LoVo (cell line): ENCODE measurements around the gene MRAS.

Experiments
- DNase-seq: peaks from one replicate; pipeline ENCODE4 v3.0.0-alpha.2; 2016; ENCODE audit warnings: low spot score

The MRAS gene

DNA sequence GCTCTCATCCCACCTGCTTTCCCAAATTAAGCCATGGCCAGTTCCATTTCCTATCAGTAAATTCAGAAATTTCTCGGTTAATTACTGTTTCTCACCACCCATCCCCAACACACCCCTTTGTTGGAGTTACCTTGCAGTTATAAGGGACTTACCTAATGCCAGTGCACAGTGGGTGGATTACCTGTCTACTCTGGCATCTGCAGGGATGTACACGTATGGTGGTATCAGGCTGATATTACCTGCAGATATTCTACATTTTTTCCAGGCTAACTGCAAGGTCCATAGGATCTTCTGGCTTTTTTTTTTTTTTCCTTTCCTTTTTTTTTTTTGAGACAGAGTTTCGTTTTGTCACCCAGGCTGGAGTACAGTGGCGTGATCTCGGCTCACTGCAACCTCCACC lies 7.9 kb upstream of the MRAS start:
- DNase-seq, result no peak

DNA sequence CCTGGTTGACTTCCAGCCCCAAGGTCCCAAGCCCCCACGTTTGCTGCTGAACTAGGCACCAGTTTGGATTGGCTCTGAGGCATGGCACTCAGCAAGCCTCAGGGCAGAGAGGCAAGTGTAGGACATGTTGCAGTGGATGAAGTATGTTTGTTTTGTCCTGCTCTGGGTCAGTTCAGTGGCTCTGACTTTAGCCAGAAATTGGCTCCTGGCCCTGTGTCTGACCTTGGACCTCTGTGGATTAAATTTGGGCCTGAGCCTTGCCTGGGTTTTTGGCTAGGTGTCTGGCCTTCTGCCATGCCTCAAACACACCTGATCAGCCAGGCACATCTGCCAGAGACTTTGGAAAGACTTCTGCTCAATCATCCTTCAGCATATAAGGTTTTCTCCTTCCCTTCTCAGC lies 3.6 kb upstream of the MRAS start:
- DNase-seq, result no peak

DNA sequence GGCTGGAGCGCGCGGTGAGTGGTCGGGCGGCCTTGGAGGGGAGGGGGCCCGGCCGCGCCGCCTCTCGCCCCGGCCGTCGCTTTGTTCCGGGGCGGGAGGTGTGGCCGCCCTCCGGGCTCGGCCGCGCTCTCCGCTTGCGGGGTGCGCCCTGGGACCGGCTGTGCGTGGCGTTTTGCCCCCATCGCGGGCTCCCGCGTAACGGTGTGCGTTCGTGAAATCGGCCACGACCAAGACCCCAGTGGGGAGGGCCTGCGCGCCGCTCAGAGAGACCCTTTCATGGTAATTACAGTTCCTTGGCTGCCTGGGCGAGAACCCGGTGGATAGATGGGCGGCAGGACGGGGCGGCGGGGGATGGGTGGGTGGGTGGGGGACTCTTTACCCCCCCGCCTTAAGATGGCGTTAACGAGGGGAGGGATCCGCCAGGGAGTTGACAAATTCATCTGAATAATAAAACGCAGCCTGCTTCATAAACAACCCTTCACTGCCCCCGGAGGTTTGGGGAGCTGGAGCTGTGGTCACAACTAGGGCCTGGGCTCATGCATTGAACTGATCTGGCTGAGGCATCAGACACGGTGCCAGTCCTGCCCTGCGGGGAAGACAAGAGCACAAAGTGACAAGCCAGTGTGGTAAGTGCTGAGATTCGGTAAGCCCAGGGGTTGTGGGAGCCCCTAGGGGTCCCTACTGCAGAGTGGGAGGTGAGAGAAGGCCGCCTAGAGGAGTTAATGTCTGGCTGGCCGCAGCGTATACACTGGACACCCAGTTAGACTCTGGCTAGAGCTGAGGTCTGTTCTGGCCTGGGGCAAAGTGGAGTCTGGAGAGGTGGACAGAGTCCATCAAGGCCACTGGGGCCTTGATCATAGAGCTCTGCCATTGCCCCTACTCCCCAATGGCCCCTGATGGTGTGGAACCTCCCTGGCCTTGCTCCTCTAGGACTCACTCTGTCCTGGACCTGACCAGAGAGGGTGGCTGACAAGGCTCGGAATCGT lies 668 bp downstream of the MRAS start:
- no peak for DNase-seq

DNA sequence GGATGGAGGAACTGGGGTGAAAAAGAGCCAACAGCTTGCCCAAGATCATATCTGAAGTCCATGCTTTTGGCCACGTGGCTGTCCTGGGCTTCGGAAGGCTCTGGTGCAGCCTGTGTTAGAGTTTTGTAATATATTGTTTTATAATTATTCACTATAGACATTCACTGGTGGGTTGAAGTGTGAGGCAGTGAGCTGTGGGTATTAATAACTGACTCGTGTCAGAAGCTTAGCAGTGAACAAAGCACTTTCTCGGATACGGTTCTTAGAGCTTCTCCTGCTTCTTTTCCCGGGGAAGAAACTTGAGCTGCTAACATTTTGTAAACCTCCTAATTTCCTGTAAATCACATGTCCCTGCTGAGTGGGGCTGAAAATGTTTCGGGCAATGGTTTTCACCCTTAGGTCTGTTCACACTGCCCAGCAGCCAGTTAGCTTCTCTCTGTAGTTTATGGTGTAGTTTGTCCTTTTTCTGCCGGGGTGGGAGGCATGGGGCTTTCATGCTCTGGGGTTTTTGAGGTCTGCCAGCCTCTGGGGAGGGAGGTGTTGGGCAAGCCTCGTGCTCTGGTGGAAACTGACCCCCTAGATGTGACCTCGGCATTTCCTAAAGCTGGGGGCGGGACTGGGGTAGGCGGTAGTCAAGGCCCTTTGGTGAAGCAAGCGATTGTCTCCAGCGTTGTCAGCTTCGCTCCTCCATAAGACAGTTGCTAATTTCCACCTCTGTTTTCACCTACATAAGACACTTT lies 1.7 kb downstream of the MRAS start:
- DNase-seq, result no peak

DNA sequence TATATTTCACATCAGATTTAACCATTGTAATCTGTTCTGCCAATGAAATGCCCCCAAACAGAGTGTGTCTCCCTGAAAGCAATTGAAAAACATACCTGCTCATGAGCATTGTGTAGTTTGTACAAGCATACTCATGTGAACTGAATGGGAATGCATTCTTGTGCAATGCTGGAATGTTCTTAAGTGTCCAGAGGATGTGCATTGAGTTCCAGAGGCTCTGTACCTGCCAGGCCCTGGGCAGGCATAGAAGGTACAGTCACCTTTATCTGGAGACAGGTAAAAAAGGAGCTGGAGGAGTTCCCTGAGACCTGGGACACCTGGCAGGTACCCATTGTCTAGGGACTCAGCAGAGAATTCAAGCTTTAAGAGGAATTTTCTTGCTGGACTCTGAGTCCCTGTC lies 2.8 kb downstream of the MRAS start:
- DNase-seq, result no peak

DNA sequence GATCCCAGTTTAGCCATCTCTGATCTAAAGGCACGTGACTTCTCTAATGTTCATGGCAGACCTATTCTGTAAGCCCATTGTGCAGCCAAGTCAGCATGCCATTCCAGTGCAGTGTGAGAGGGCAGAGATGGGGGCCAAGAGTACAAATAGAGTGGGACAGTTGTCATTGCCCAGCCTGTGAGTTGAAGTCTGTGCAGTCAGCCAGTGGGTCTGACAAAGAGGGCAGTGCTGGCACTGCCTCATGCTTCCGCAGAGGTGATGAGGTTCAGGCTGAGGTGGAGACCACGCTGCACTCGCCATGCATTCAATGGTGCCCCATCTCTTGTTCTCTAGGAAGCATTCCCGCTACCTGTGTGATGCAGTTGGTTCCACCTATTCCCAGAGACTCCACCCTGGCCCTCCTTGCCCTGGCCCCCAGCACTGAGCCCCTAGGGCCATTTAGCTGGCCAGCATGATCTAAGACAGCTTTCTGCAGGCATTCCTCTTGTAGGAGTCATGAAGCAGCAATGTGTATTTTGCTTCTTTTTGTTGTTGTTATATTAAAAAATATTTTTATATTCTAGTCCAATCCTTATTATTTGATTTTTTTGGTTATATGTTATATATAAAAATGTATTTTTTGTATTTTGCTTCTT lies 3.7 kb downstream of the MRAS start:
- DNase-seq, result no peak

DNA sequence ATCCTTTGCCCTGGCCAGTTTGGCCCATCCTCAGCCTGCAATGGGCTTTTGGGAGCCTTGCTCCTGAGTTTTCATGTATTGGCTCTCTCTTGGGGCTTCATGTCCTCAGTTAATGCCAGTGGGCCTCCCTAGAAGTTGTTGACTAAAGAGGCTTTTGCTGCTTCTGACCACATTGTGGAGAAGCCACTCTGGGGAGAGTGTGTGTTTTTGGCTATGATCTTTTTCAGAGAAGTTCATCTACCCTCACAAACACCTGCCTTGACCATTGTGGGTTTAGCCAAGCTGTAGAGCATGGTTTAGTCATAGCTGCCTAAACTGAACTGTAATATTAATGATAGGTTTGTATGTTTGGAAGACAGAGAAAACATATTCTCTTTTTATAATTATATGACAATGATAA lies 6.0 kb downstream of the MRAS start:
- DNase-seq, result no peak

DNA sequence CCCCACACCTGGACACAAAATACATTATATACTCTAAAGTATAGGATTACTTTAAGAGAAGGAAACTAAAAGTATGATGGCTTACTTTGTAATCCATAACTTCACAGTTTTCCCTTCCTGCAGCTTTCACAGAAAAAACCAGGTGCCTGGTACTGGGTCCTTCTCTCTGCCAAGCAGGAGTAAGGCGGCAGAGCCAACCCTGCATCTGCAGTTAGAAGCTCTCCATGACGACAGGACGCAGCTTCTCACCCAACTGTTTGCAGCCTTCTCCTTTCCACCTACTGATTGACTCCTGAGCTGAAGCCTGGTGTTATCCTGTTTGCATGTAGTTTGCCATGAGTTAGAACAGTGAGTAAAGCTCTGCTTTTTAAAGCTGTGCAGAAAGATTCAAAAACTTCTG lies 6.7 kb downstream of the MRAS start:
- no peak for DNase-seq

DNA sequence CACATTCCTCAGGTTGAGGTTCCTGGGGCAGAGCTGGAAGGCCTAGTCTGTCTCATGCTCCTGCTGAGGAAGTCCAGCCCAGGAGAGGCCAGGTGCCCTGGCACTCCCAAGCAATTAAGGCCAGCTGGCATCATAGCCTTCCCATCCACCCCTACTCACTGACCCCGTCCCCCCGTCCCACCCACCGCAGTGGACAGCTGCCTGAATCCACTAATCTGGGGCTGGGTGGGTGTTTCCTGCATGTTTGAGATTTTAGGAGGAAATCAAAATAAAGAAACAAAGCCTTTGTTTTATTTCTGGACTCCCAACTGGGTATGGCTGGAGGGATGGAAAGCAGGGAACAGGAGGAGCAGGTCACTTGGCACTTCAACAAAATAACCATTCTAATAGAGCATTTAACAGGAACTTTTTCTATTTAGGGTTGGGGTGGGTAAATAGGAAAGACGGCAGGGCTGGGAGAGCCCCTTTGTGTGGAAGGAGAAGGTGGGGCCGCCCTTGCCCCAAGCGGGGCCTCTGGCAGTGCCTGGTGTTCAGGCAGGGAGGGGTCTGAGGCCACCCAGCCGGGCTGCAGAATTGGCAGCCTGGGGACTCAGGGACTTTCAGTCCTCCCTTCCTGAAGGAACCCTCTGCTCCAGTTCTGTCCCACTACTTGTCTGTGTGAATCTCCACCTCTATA lies 8.5 kb downstream of the MRAS start:
- DNase-seq, result no peak

DNA sequence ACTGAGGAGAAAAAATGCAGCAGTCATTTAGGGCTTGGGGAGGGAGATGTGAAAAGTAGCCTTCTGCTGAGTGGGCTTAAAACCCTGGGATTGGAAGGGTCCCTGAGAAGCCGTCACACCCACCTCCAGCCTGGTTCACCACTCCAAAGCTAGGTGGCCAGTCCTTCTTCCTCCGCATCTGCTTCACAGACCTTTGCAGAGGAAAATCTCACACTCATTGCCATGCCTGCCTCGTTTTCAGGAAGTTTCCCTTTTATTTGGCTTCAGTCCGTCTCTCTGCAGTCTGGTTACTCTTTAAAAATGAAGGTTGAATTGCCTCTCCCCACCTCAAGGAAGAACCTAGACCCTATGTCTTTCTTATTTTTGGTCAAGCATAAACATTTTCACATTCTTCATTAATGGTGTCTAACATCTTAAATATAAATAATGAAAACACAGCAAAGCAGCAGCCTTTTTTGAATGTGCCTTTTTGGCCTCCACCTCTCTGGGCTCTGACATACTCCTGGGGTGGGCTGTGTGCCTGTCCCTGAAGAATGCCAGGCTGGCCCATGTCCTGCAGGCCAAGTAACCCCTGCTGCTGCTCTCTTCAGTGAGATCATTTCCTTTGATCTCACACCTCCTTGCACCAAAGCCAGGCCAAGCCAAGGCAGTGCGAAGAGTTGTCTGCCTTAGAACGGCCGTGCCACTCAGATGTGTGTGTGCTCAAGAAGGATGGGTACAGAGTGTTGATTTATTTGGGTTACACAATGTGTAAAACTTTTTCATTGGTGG lies 11.0 kb downstream of the MRAS start:
- DNase-seq, result no peak

DNA sequence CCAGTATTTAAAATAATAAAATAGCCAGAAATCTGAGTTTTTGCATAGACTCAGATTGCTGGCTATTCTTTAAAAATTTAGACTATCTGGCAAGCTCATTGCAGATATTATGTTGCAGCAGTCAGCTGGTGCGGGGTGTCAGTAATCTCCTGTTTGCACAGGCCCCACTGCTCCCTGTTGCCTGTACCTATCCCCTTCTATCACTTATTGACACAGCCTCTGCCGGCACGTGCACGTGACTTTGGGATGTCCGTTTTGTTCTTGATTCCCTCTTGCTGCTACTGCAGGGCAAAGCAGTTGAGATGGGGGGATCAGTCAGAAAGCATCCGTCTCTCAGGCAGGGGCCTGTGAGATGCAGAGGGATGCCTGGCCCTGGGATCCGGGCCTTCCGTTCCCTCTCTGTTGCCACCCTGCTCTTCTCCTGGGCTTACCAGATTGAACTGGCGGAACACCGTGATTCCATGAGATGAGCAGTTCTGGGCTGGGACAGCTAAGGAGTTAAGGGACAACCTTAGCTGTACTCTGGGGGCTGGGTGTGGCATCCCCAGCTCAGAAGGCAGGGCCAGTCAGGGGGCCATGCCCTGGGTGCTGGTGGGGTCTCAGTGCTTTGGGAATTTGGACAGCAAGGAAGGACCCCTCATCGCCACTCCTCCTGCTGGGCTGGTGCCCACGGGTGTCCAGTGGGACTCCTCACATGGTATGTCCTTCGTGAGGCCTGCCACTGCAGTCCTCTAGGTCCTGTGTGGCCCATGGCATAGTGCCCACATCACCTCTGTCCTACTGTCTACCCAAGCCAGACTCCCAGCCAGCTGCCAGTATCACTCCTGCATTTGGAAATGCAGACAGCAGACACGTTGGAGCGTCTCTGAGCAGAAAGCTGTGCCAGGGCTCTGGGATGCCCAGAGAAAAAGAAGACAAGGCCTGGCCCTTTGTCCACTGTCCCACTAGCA lies 11.8 kb downstream of the MRAS start:
- no peak for DNase-seq

DNA sequence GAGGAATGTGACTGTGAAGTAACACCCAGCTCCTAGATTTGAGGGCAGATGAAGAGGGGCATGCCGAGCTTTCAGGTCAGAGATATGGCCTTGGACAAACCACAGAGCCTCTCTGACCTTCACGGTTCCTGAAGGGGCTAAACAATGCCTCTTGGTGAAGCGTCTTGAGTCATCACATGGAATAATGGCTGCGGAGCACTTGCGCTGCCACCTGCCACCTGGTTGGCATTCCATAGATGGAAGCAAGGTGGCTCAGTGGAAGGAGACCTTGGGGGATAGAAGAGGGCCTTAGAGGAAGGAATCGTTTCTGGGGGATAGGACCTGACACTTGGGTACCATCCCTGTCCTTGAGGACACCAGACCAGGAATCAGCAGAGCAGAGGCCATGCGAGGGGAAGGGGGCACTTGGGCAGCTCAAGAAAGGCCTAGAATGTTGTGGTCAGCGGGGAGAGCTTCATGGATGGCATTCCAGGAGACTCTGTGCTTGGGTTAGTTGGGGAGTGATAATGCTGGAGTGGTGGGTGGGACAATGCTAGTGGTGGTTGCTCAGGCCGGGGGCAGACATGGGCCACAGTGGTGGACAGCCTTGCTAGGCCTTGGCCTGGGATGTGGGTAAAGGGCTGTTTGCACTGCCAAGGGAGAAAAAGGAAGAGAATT lies 12.6 kb downstream of the MRAS start:
- DNase-seq, result no peak

DNA sequence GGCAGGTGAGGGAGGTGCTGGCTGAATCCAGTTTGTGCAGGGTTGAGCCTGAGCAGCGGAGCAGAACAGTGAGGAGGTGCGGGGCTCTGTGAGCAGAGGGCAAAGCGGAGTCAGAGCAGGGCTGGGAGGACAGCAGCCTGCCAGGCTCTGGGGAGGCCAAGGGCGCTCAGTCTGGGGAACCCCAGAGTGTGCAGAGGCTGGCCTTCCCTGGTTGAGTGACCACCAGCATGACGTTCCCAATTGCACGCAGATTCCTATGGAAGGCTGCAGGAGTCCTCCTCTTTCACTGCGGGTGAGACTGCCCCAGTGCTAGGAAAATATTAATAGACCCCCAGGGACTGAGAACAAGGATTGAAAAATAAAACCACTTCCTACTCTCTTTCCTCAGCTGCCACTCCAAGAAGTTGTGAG lies 13.2 kb downstream of the MRAS start:
- DNase-seq, result no peak

DNA sequence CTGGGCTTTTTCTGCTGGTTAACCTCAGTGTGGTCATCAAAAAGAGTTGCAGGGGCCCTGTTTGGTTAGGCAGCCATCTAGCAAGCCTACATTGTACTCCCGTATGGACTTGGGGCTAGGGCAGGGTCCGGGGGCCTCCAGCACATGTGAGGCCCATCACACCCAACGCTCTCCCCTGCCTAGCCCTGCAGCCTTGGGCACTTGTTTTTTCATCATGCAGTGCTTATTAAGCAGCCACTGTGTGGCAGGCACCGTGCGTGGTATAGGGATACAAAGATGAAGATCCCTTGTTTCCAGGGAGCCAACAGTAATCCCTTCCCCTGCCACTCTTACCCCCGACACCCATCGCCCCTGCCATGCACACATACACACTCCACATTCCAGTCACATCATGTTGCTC lies 14.2 kb downstream of the MRAS start:
- DNase-seq, result no peak

DNA sequence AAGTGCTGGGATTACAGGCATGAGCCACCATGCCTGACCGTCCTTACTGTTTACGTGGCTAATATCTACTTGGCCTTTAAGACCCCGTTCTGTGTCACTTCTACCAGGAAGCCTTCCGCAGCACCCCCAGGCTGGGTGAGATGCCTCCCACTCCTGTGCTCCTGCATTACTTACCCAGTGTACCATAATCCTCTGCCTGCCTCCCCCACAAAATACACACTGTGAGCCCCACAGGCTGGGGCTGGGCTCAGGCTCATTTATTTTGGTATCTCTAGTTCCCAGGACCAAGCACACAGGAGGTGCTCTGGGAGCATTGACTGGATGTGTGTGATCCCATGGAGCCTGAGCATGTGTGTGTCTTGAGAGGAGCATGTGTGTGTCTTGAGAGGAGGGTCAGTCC lies 14.9 kb downstream of the MRAS start:
- DNase-seq, result no peak

DNA sequence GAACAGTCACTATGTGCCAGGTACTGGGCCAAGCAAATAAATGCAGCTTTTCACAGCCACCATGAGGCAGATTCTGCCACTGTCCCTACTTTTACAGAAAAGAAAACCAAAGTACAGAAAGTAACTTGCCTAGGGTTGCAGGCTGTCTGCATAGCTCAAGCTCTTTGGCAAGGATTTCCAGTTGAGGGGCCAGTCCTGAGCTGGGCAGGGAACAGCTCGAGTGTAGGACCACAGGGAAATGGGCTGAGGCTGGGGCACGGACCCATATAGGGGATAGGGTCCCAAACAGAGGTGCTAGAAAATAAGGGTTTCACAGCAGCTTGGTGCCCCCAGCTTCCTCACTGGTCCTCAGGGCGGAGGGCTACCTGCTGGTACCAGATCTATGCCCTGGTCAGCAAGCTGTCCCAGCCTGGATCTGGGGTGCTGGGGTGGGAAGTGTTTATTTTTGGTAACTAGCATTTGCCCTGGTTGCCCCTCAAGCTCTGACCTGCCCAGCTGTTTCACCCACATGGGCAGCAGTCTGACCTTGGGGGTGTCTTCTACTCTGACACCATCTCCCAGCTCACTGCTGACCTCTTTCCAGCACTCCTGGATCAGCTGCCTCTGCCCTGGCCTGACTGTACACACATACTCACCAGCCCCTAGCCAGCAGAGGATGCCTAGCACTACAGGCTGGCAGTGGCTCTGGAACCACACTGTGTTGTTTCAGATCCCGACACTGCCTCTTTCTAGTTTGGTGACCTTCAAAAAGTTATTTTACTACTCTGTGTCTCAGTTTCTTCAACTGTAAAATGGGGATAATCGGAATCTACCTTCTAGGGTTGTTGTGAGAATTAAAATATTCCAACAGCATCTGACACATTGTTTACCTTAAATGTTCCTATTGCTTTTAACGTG lies 16.2 kb downstream of the MRAS start:
- no peak for DNase-seq

DNA sequence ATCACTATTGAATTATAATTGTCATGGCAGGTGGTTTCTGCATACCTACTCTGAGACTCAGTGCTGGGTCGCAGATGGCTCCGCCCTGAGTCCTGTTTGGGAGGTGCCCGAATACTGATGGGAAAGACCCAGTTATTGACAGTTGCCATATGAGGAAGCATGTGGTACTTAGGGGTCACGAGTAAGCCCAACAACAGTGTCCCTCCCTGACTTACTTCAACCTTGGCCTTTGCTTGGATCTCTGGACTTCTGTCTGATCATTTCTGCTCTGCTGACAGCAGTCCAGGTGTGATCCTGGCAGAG lies 16.8 kb downstream of the MRAS start:
- no peak for DNase-seq

DNA sequence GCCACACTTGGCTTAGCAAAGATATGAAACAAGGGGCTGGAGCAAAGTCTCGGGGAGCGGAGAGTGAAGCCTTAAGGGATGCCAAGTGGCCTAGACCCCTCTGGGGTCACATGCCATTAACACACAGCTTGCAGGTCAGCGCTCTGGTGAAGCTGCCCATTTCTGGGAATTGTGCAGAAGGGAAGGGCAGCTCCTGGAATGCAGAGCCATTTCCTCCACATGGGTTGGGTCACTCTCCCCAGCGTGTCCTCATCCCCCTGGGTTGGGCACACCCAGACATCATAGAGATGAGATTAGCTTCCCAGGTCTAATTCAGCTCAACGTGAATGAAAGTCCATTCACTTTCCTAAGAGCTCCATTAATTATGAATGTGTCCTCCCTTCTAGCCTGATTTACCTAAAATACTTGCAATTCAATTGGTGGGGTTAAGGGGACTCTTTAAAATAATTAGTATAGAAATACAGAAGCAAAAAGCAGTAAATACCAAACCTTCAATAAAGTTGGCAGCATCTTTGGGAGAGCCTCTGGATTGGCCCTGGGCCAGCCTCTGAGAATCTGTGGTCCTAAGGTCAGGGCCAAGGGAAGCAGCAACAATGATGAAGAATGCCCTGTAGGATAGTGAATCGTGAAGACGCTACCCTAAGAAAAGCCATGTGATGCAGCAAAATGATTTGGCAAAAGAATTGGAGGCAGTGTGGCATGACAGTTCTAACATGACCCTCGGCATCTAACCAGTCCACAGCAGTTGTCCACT lies 17.8 kb downstream of the MRAS start:
- no peak for DNase-seq
